Non-pigmented ciliary epithelial cell (primary cell): ENCODE measurements around the gene GOLGA6L10.

Experiments used
- DNase-seq: peaks from one replicate; pipeline ENCODE4 v3.0.0-alpha.2; 2010; ENCODE audit warnings: low read depth

GOLGA6L10 gene

GRCh38 chr15:82298520-82298919 lies 50.8 kb downstream of the GOLGA6L10 start:
- no peak for DNase-seq

DNA sequence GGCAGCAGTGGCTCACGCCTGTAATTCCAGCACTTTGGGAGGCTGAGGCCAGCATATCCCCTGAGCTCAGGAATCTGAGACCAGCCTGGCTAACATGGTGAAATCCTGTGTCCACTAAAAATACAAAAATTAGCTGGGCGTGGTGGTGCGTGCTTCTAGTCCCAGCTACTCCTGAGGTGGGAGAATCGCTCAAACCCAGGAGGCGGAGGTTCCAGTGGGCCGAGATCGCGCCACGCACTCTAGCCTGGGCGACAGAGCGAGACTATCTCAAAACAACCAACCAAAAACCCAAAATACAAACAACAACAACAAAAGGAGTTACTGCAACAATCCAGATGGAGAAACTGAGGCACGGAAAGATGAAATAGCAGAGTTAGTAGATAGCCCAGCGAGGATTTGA lies 51.2 kb downstream of the GOLGA6L10 start:
- no peak for DNase-seq

- DNase-seq = no peak
Measured at GRCh38 chr15:82297546-82297945, 51.7 kb downstream of the GOLGA6L10 start.

GRCh38 chr15:82294061-82294690 lies 55.1 kb downstream of the GOLGA6L10 start:
- no peak for DNase-seq

GRCh38 chr15:82292271-82292670 lies 57.0 kb downstream of the GOLGA6L10 start:
- no peak for DNase-seq
